T follicular helper cell (primary cell): ENCODE measurements around the gene ATP11B.

Experiments
- DNase-seq: peaks from one replicate; pipeline ENCODE4 v3.0.0-alpha.2; 2020; ENCODE audit warnings: low read depth

Gene ATP11B

DNA sequence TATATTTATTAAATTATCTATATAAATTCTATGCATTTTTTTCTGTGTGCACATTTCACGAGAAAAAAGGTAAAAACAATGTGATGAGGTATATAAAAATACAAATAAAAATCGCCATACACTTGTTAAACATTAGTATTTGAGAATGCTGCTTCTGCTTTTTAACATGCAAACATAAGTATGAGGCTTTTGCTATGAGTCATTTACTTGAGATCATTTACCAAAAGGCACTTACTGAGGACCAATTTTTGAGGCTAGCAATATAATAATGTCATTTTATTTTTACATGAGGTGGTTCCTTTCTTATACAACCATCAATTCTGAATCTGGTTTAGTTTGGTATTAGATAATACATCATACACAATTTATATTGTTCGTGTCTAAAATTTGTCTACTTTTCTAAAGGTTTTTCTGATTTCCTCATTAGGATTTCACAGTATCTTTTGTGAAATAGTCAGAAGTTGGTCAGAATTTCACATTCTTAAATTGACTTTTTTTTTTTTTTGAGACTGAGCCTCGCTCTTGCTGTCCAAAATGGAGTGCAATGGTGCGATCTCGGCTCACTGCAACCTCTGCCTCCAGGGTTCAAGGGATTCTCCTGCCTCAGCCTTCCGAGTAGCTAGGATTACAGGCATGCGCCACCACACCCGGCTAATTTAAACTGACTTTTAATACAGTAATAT is 161.4 kb downstream of the ATP11B start:
- DNase-seq: no peak

- DNase-seq: no peak
These were observed 163.9 kb downstream of the ATP11B start for GRCh38 chr3:182957226-182957625.

DNA sequence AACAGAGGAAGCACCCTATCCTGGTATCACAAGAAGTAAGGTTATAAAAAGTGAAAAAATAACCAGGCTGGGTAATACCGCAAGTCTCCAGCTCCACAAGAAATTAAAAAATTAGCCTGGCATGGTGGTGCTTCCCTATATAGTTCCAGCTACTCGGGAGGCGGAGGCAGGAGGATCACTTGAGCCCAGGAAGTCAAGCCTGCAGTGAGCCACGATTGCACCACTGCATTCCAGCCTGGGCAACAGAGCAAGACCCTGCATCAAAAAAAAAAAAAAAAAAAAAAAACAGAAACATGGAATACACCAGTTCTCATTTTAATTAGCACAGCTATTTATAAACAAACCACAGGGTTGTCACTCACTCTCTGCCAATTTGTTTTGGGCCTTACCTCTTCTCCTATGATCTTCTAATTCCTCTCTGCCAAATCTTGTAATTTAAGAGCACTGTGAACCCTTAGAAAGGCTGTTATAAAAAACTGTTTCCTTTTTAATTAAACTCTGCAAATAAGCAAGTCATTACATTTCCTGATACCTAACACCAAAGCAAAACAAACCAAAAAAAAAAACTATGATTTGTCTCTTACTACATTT is 164.5 kb downstream of the ATP11B start:
- DNase-seq: no peak

DNA sequence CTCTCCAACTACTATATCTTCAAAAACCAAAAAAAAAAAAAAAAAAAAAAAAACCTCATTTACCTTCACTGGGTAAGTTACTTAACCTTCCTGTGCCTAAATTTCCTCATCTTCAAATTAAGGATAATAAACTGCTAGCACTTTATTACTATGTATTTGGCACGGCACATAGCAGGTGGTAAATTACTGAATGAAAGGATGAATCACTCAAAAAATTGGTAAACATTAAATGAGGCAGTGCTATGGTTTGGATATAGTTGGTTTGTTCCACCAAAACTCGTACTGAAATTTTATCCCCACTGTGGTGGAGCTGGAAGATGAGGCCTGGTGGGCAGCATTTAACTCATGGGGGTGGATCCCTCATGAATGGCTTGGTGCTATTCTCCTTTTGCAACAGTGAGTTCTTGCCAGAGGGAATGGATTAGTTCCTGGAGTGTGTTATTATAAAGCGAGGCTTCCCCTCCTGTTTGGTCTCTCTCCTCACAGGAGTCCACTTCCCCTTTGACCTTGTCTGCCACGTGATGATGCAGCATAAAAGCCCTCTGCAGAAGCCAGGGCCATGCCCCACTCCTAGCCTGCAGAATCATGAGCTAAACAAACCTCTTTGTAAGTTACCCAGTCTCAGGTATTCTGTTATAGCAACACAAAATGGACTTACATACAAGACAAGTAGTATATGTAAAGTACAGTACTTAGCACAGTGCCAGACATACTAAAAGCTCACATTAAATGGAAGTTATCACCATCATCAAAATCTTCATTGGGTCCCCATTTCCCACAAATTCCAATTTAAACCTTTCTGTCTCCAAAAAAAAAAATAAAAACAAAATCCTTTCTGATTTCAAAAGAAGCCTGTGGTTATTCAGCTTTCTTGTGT is 166.4 kb downstream of the ATP11B start:
- no peak for DNase-seq

- no peak for DNase-seq
These were observed 168.9 kb downstream of the ATP11B start for GRCh38 chr3:182962166-182962565.

GRCh38 chr3:182964179-182964578 is 170.9 kb downstream of the ATP11B start:
- DNase-seq: no peak

- DNase-seq: no peak
These were observed 172.6 kb downstream of the ATP11B start for GRCh38 chr3:182965861-182966366.

DNA sequence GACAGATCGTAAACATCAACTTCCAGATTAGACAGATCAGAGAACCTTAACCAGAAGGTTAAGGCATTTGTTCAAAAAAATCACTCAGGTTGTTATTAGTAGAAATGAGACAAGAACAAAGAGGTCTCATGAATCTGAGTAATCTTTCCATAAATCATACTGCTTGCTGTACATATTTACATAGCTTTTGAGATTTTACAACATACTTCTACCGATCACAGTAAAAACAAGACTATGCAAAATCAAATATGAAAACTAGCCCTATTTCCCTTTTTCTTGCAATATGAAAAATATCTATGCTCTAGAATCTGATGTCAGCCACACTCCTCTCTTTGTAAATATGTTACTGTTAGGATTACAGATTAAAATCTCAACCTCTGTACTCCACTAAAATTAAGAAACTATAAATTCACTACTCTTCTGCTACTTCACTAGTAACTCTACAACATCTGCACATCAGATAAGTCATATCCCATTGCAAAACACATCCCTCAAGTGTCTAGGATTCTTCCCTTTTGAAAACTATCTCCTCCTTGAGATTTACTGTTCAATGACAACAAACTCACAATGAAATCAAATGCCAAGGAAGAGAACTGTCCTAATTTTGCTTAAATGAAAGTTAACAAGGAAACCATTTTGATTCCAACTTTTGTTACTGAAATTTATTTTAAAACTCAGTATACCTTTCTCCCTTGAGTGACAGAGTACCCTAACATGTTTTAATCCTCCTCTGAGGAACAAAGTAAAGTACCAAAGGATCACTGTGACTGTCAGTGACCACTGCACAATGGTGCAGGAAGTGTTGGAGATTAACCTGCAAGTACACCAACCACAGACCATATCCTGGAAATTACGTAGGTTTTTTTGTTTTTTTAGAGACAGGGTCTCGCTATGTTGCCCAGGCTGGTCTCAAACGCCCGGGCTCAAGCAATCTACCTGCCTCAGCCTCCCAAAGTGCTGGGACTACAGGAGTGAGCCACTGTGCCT is 174.2 kb downstream of the ATP11B start:
- DNase-seq: no peak

DNA sequence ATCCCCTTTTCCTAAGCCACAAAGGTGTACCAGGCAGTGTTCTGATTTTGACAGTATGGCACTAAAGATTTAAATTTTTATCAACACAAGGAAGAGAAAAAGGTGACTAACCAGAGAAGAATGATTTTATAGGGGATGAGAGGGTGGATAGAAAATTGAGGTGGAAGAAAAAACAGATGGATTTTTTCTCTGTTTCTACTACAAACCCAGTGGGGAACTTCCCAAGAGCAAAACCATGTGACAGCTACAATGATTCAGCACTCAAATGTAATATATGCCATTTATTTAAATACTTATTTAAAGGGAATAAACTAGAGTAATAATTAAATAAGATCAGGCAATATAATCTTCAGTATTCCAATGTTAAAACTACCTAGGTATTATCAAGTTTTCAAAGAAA is 176.0 kb downstream of the ATP11B start:
- DNase-seq: no peak

DNA sequence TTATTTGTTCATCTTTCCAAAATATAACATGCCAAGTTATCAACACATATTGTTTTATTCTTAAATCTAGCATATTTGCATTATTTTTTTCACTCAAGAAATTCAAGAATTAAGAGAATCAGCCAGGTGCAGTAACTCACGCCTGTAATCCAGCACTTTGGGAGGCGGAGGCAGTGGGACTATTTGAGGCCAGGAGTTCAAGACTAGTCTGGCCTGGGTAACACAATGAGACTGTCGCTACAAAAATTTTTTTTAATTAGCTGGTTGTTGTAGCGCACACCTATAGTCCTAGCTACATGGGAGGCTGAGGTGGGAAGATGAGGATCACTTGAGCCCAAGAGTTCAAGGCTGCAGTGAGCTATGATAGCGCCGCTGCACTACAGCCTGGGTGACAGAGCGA is 176.5 kb downstream of the ATP11B start:
- DNase-seq: no peak

DNA sequence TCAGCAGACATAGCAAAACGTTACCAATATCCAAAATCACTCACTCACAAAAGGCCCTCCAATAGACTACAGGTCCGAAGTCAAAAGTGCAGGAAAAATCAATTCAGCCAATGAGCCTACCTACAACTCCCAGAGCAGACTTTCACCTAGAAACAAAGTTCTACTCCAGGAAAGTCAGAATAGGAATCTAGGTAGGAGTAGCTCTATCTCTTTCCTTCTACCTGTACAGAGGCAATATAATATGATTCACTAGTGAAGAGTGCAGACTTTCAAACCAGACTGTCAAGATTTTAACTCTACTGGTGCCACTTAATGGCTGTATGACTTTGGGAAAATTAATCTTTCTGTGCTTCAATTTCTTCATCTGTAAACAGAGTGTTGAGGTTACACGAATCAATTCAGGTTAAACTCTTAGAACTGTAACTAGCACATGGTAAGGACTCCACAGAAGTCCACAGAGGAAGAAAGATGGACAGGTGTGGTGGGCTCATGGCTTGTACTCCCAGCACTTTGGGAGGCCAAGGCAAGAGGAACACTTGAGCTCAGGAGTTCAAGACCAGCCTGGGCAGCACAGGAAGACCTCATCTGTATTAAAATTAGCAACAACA is 177.6 kb downstream of the ATP11B start:
- DNase-seq: no peak
